GM21723 (cell line): ENCODE measurements around the gene LY6G5B.

ENCODE experiments used
- ATAC-seq: cut with Tn5 transposase; IDR thresholded peaks from one replicate; pipeline ENCODE4 v1.9.1; 2021; ENCODE audit warnings: mild to moderate bottlenecking, moderate library complexity; ENCODE audit not compliant: unreplicated experiment

Gene LY6G5B

GRCh38 chr6:31662124-31662723 is 7.6 kb upstream of the LY6G5B start:
- ATAC-seq: no peak

GRCh38 chr6:31663126-31663960 is 6.4 kb upstream of the LY6G5B start:
- no peak for ATAC-seq

- ATAC-seq: no peak
These were observed 5.6 kb upstream of the LY6G5B start for GRCh38 chr6:31663961-31664789.

GRCh38 chr6:31664790-31665500 is 4.8 kb upstream of the LY6G5B start, which contains the start of gene GPANK1:
Gene GPANK1, minus strand, starts transcription at chr6:31664997. Its CDS starts 519 bp downstream, at chr6:31664478.
- peak; percentile 39 for ATAC-seq

GRCh38 chr6:31665501-31666336 is 4.1 kb upstream of the LY6G5B start, which contains the start of gene CSNK2B:
Gene CSNK2B, plus strand, starts transcription at chr6:31666080. Its CDS starts 752 bp downstream, at chr6:31666832.
- ATAC-seq: peak; percentile 76

GRCh38 chr6:31666337-31666965 is 3.3 kb upstream of the LY6G5B start:
- no peak for ATAC-seq

GRCh38 chr6:31676322-31676903 is 6.6 kb downstream of the LY6G5B start:
- ATAC-seq: no peak

GRCh38 chr6:31676904-31677303 is 7.1 kb downstream of the LY6G5B start:
- ATAC-seq: no peak

- no peak for ATAC-seq
These were observed 8.2 kb downstream of the LY6G5B start for GRCh38 chr6:31677955-31678354.

GRCh38 chr6:31680226-31681134 is 10.7 kb downstream of the LY6G5B start, which contains the start of gene LY6G5C:
Gene LY6G5C, minus strand, starts transcription at chr6:31681067. Its CDS starts 694 bp downstream, at chr6:31680373.
- ATAC-seq: peak; percentile 72

GRCh38 chr6:31681135-31681671 is 11.4 kb downstream of the LY6G5B start:
- ATAC-seq: peak; percentile 26

GRCh38 chr6:31683591-31683990 is 13.8 kb downstream of the LY6G5B start:
- no peak for ATAC-seq

GRCh38 chr6:31686483-31686882 is 16.7 kb downstream of the LY6G5B start:
- ATAC-seq: no peak

GRCh38 chr6:31687321-31687720 is 17.5 kb downstream of the LY6G5B start:
- ATAC-seq: no peak

GRCh38 chr6:31687860-31688693 is 18.3 kb downstream of the LY6G5B start:
- ATAC-seq: no peak

GRCh38 chr6:31689249-31690110 is 19.7 kb downstream of the LY6G5B start:
- ATAC-seq: no peak
